Activated CD4-positive, alpha-beta T cell treated with anti-CD3 and anti-CD28 coated beads for 1 hour (primary cell): ENCODE measurements around the gene MVP.
"Not testable (repeated sequence)": the region's sequence is repeated elsewhere in the genome, so short reads cannot be mapped to it uniquely, and the experiment has no call there.

Experiments used
- DNase-seq: peaks from one replicate; pipeline ENCODE4 v3.0.0-alpha.2; 2020

Gene MVP

DNA sequence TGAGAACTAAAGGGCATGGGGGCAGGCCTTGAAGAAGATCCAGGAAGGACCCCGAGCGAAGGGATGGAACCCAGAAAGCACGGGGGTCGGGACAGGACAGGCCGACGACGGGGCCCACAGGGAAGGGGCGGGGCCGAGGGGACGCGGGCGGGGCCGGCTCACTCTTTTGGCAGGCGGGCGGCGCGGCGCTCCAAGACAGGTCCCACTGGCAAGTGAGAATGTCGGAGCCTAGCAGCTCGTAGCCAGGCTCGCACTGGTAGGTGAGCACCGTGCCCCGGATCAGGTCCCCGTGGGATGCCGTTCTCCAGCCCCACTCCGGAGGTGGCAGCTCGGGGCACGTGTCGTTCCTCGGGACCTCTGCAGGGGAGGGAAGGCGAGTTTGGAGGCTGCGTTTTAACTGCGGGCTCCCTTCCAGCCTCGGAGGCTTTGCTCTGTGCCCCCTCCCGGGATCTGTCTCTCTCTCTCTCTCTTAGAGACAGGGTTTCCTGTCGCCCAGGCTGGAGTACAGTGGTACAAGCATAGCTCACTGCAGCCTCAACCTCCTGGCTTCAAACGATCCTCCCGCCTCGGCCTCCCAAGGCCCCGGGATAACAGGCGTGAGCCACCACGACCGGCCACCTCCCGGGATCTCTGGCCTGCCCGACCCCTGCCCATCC is 56.5 kb downstream of the MVP start:
- DNase-seq = peak; percentile 13

GRCh38 chr16:29877266-29877961 is 57.2 kb downstream of the MVP start:
- DNase-seq = no peak

- no peak for DNase-seq
These were observed 57.9 kb downstream of the MVP start for GRCh38 chr16:29878172-29878571.

- DNase-seq = no peak
These were observed 60.8 kb downstream of the MVP start for GRCh38 chr16:29881050-29881449.

DNA sequence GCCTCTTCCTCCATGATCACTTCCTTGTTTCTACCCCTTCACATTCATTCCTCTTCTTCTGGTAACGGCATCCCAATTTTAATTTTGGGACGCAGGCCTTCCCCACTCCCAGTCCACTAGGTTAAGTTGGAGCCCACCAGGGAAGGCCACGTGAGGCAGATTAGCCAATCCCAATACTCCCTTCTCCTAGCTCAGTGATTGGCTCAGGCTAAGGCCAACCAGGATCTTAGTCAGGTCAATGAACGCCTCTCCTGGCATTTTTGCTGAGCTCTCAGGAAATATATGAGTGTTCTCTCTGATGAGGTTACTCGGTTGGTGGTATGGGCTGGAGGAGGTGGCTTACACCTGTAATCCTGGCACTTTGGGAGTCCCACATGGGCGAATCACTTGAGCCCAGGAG is 63.7 kb downstream of the MVP start:
- no peak for DNase-seq

- not testable (repeated sequence) for DNase-seq
These were observed 69.1 kb downstream of the MVP start for GRCh38 chr16:29889372-29889771.

GRCh38 chr16:29891525-29892457 is 71.5 kb downstream of the MVP start:
- DNase-seq = no peak

DNA sequence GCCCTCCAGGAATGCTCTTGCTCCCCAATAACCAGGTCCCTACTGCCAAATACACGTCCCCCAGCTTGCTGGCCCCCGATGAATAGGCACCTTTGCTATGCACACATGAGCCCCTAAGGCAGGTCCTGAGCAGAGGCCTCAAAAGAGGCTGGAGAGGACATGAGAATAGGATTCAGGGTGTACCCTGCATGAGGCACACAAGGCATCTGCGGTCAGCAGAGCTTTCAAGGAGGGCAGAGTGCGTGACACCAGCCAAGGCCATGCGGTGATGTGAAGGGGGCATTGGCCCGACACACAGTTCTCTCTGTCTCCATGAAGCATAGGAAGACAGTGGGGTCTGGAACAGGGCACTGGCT is 72.2 kb downstream of the MVP start:
- no peak for DNase-seq

DNA sequence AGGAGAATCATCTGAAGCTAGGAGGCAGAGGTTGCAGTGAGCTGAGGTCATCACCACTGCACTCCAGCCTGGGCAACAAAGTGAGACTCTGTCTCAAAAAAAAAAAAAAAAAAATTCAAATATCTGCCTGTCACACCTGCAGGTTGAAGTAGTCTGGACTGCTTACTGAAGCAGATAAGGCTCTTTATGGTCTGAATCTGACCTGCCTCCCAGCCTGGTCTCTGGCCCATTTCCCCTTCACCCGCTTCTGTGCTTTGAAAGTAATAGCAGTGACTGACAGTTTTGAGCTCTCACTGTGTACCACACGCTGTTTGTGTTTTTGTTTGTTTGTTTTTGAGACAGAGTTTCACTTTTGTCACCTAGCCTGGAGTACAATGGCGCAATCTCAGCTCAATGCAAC is 73.3 kb downstream of the MVP start:
- no peak for DNase-seq

- DNase-seq = no peak
These were observed 74.1 kb downstream of the MVP start for GRCh38 chr16:29894352-29894751.

GRCh38 chr16:29896841-29897240 is 76.6 kb downstream of the MVP start:
- DNase-seq = no peak

- no peak for DNase-seq
These were observed 77.1 kb downstream of the MVP start for GRCh38 chr16:29897333-29897732.
